SKM-1 treated with dmso at 0.1 percent for 144 hours (cell line): ENCODE results near the gene OPA1.
A peak's percentile ranks its signal among the peaks of the same experiment; 100 is the strongest.

ENCODE experiments used
- DNase-seq: peaks from one replicate; lab custom pipeline; 2025; ENCODE audit not compliant: unreplicated experiment; lab: John Stamatoyannopoulos, UW

The OPA1 gene

GRCh38 chr3:193648542-193649076, 55.6 kb downstream of the OPA1 start:
- DNase-seq, result no peak

- no peak for DNase-seq
These were observed 57.6 kb downstream of the OPA1 start for GRCh38 chr3:193650585-193650984.

- DNase-seq, result no peak
These were observed 62.9 kb downstream of the OPA1 start for GRCh38 chr3:193655831-193656433.

GRCh38 chr3:193656445-193656844, 63.4 kb downstream of the OPA1 start:
- DNase-seq, result no peak

GRCh38 chr3:193656878-193657282, 63.9 kb downstream of the OPA1 start:
- no peak for DNase-seq

GRCh38 chr3:193660171-193660570, 67.2 kb downstream of the OPA1 start:
- no peak for DNase-seq

- no peak for DNase-seq
These were observed 67.8 kb downstream of the OPA1 start for GRCh38 chr3:193660698-193661411.

- DNase-seq, result no peak
These were observed 69.8 kb downstream of the OPA1 start for GRCh38 chr3:193662757-193663322.

- no peak for DNase-seq
These were observed 72.5 kb downstream of the OPA1 start for GRCh38 chr3:193665370-193665989.

GRCh38 chr3:193673845-193674244, 80.8 kb downstream of the OPA1 start:
- no peak for DNase-seq

- DNase-seq, result no peak
These were observed 81.7 kb downstream of the OPA1 start for GRCh38 chr3:193674714-193675113.

GRCh38 chr3:193677734-193678133, 84.7 kb downstream of the OPA1 start:
- no peak for DNase-seq

- no peak for DNase-seq
These were observed 87.2 kb downstream of the OPA1 start for GRCh38 chr3:193680220-193680619.

GRCh38 chr3:193681631-193682030, 88.6 kb downstream of the OPA1 start:
- DNase-seq, result no peak

GRCh38 chr3:193686665-193687483, 93.9 kb downstream of the OPA1 start:
- DNase-seq, result no peak

GRCh38 chr3:193688834-193689714, 96.1 kb downstream of the OPA1 start:
- DNase-seq, result no peak

- no peak for DNase-seq
These were observed 100.8 kb downstream of the OPA1 start for GRCh38 chr3:193693774-193694173.

- peak; percentile 70 for DNase-seq
These were observed 109.1 kb downstream of the OPA1 start for GRCh38 chr3:193701953-193702635.

- DNase-seq, result no peak
These were observed 110.0 kb downstream of the OPA1 start for GRCh38 chr3:193702967-193703366.
